SU-DHL-6 (cell line): ENCODE results near the gene FAS.

ENCODE experiments used
- H2AFZ ChIP-seq: fragments of 200-600 bp; sonication (generic); 2 replicates; pipeline ENCODE4 v1.6.1; 2014; ENCODE audit warnings: low read depth, mild to moderate bottlenecking, moderate library complexity, mixed read lengths, antibody characterized with exemption, low read length; ENCODE audit not compliant: severe bottlenecking
- H3F3A ChIP-seq: fragments of 200-600 bp; shearing (Covaris generic); 2 replicates; pipeline ENCODE4 v1.6.0; 2016; ENCODE audit warnings: antibody characterized with exemption, mild to moderate bottlenecking; ENCODE audit not compliant: insufficient read depth
- H3K27ac ChIP-seq: fragments of 200-600 bp; sonication (generic); 2 replicates; pipeline ENCODE4 v1.5.1; 2016; ENCODE audit warnings: low read depth, mild to moderate bottlenecking, low read length, moderate library complexity, mixed read lengths
- H3K27me3 ChIP-seq: fragments of 200-600 bp; sonication (generic), shearing (Covaris generic); 2 replicates; pipeline ENCODE4 v1.6.0; 2014; ENCODE audit warnings: mild to moderate bottlenecking, low read length
- H3K36me3 ChIP-seq: fragments of 200-600 bp; sonication (generic); 2 replicates; pipeline ENCODE4 v1.6.1; 2014; ENCODE audit warnings: mild to moderate bottlenecking, low read length, mixed read lengths
- H3K4me2 ChIP-seq: fragments of 300-600, 200-600 bp; shearing (Covaris generic), sonication (generic); 2 replicates; pipeline ENCODE4 v1.6.0; 2014; ENCODE audit warnings: low read length, low read depth, mild to moderate bottlenecking; ENCODE audit not compliant: poor library complexity, severe bottlenecking
- H3K4me3 ChIP-seq: fragments of 200-600 bp; sonication (generic); 2 replicates; pipeline ENCODE4 v1.5.1; 2014; ENCODE audit warnings: antibody characterized with exemption, low read length, mild to moderate bottlenecking, mixed read lengths; ENCODE audit not compliant: insufficient read depth, poor library complexity, severe bottlenecking
- H3K79me2 ChIP-seq: fragments of 200-600 bp; sonication (generic); 2 replicates; pipeline ENCODE4 v1.6.1; 2014; ENCODE audit warnings: mild to moderate bottlenecking, low read length, moderate library complexity; ENCODE audit not compliant: insufficient read depth
- H3K9ac ChIP-seq: fragments of 200-600 bp; sonication (generic); 2 replicates; pipeline ENCODE4 v1.7.0; 2014; ENCODE audit warnings: mild to moderate bottlenecking, low read length
- H3K9me2 ChIP-seq: fragments of 200-600 bp; sonication (generic); replicated peaks from 2 replicates; pipeline ENCODE4 v1.6.1; 2014; ENCODE audit warnings: low read length; ENCODE audit not compliant: insufficient read depth
- H3K9me3 ChIP-seq: fragments of 200-600 bp; sonication (generic); 2 replicates; pipeline ENCODE4 v1.6.1; 2014; ENCODE audit warnings: low read length, mixed read lengths; ENCODE audit not compliant: insufficient read depth
- H4K20me1 ChIP-seq: fragments of 200-600 bp; sonication (generic); 2 replicates; pipeline ENCODE4 v1.6.1; 2014; ENCODE audit warnings: low read depth, mild to moderate bottlenecking, antibody characterized with exemption, low read length, moderate library complexity, mixed read lengths
- CTCF ChIP-seq: fragments of 200-600 bp; sonication (generic); IDR thresholded peaks from one replicate; pipeline ENCODE4 v1.5.1; 2017; ENCODE audit warnings: antibody characterized with exemption, mild to moderate bottlenecking, low read length, moderate library complexity; ENCODE audit not compliant: insufficient read depth, poor library complexity, severe bottlenecking
- EZH2phosphoT487 ChIP-seq: fragments of 200-600 bp; sonication (generic), shearing (Covaris generic); conservative IDR thresholded peaks from 2 replicates; pipeline ENCODE4 v1.6.1; 2018; ENCODE audit warnings: mild to moderate bottlenecking, antibody characterized with exemption, low read length, moderate library complexity, mixed read lengths

Gene FAS

GRCh38 chr10:89064748-89065147 lies 74.2 kb downstream of the FAS start:
- Histone ChIP-seq H3K4me3 (no peak overlapping the region), H3K4me2 (no peak overlapping the region), H3K36me3 (no peaks in the 10 kb centered on the region), H3F3A (no peaks in the 10 kb centered on the region), H3K9ac (no peak overlapping the region), H3K27ac (no peak overlapping the region), H3K9me3 (no peaks in the 10 kb centered on the region), H3K9me2 (no peaks in the 10 kb centered on the region), H3K27me3 (no peaks in the 10 kb centered on the region), H2AFZ (no peak overlapping the region), H4K20me1 (no peaks in the 10 kb centered on the region), H3K79me2 (no peaks in the 10 kb centered on the region)
- TF ChIP-seq CTCF (no peak), EZH2phosphoT487 (no peak)
